Measurements from ENCODE around the gene ADAMTS17.

ADAMTS17 gene

GRCh38 chr15:100037901-100038300, 303.9 kb downstream of the ADAMTS17 start:
- no peak for DNase-seq

GRCh38 chr15:100036015-100036414, 305.8 kb downstream of the ADAMTS17 start:
- no peak for DNase-seq

- DNase-seq, result no peak
Observed at GRCh38 chr15:100034191-100034590, 307.6 kb downstream of the ADAMTS17 start.

- no peak for DNase-seq
Observed at GRCh38 chr15:100033140-100033857, 308.5 kb downstream of the ADAMTS17 start.

GRCh38 chr15:100032358-100033085, 309.3 kb downstream of the ADAMTS17 start:
- no peak for DNase-seq

- no peak for DNase-seq
Observed at GRCh38 chr15:100031665-100032357, 310.0 kb downstream of the ADAMTS17 start.

GRCh38 chr15:100030586-100031229, 311.1 kb downstream of the ADAMTS17 start:
- no peak for DNase-seq

GRCh38 chr15:100029868-100030479, 311.8 kb downstream of the ADAMTS17 start:
- no peak for DNase-seq

GRCh38 chr15:100029045-100029444, 312.7 kb downstream of the ADAMTS17 start:
- no peak for DNase-seq

- no peak for DNase-seq
Observed at GRCh38 chr15:100026041-100026440, 315.7 kb downstream of the ADAMTS17 start.

- DNase-seq, result no peak
Observed at GRCh38 chr15:100022806-100023205, 319.0 kb downstream of the ADAMTS17 start.

- DNase-seq, result no peak
Observed at GRCh38 chr15:100022391-100022790, 319.4 kb downstream of the ADAMTS17 start.

- DNase-seq, result no peak
Observed at GRCh38 chr15:100021653-100022052, 320.1 kb downstream of the ADAMTS17 start.

- no peak for DNase-seq
Observed at GRCh38 chr15:100020614-100021013, 321.2 kb downstream of the ADAMTS17 start.

GRCh38 chr15:100020189-100020588, 321.6 kb downstream of the ADAMTS17 start:
- no peak for DNase-seq

- DNase-seq, result no peak
Observed at GRCh38 chr15:100019601-100020000, 322.2 kb downstream of the ADAMTS17 start.

GRCh38 chr15:100018191-100018590, 323.6 kb downstream of the ADAMTS17 start:
- DNase-seq, result no peak

GRCh38 chr15:100017140-100017539, 324.6 kb downstream of the ADAMTS17 start:
- DNase-seq, result no peak

GRCh38 chr15:100016632-100017031, 325.1 kb downstream of the ADAMTS17 start:
- no peak for DNase-seq

GRCh38 chr15:100011235-100011634, 330.5 kb downstream of the ADAMTS17 start:
- no peak for DNase-seq

- DNase-seq, result no peak
Observed at GRCh38 chr15:100009372-100009771, 332.4 kb downstream of the ADAMTS17 start.

GRCh38 chr15:100008258-100008657, 333.5 kb downstream of the ADAMTS17 start:
- DNase-seq, result no peak

GRCh38 chr15:100007609-100008008, 334.2 kb downstream of the ADAMTS17 start:
- DNase-seq, result no peak
